Nephron progenitor cell (in vitro differentiated cells): ENCODE data around the gene BANF1.

Experiments
- DNase-seq: peaks from one replicate; pipeline ENCODE4 v3.0.0; 2021
- H3K27ac Mint-ChIP-seq: 2 replicates; pipeline ENCODE4 v1.8.0; 2021; ENCODE audit warnings: mild to moderate bottlenecking, moderate library complexity, mixed read lengths
- H3K27me3 Mint-ChIP-seq: 2 replicates; pipeline ENCODE4 v1.8.0; 2021; ENCODE audit warnings: mild to moderate bottlenecking, low read depth, mixed read lengths; ENCODE audit not compliant: poor library complexity
- H3K36me3 Mint-ChIP-seq: 2 replicates; pipeline ENCODE4 v1.8.0; 2021; ENCODE audit warnings: low read depth, mixed read lengths
- H3K4me1 Mint-ChIP-seq: 2 replicates; pipeline ENCODE4 v1.8.0; 2021; ENCODE audit warnings: mixed read lengths
- H3K4me3 Mint-ChIP-seq: 2 replicates; pipeline ENCODE4 v1.8.0; 2021; ENCODE audit warnings: mild to moderate bottlenecking, moderate library complexity, mixed read lengths
- H3K9me3 Mint-ChIP-seq: 2 replicates; pipeline ENCODE4 v1.8.0; 2021; ENCODE audit warnings: mild to moderate bottlenecking, moderate library complexity, mixed read lengths
- TF ChIP-seq, protein P1 (sequence below): fragments of 200-600 bp; sonication (generic); IDR thresholded peaks from 2 replicates; pipeline ENCODE4 v1.5.0; 2021; ENCODE audit warnings: antibody characterized with exemption

The BANF1 gene, protein sequence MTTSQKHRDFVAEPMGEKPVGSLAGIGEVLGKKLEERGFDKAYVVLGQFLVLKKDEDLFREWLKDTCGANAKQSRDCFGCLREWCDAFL

DNA sequence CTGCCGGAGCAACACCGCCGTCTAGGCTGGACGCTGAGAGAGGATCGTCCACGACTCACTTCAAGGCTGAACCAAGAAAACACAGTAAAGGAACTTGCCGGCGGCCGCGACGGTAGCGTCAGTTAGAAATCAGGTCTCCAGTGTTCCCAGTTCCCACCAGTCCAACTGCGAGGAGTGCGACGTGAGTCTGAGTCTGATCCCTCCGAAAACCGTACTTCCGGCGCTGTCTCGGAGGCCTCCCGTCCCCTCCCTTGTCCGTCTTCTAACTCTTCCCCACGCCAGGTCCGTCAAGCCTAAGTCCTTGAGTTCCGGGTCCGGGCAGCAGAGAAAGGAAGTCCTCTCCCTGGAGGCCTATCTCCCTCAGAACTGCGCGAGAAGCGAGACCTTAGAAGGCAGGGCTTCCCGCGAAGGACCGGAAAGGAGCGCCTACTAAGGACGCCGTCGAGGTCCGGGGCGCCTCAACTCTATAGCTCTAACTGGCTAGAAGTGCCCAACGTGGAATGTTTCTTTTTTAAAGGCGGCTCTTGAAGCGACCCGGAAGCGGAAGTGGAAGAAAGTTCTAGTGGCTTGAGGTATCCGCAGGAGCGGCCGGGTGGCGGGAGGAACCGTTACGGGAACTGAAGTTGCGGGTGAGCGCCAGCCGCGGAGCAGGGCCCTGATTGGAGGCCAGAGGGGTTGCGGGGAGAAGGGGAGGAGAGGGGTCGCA lies at the start of gene BANF1, which contains the start of gene EIF1AD:
TSS of gene BANF1 (plus strand) at position 562 of the 706 bp plus-strand sequence. CDS start 748 bp downstream, outside the sequence.
TSS of gene EIF1AD (minus strand) at position 216 of the 706 bp plus-strand sequence. CDS start 1,768 bp downstream, outside the sequence.
- no peaks in the 10 kb centered on the region for H3K9me3 Mint-ChIP-seq
- peak within 1 kb of the TSS; percentile 100 for H3K4me3 Mint-ChIP-seq
- no peaks in the 10 kb centered on the region for H3K27me3 Mint-ChIP-seq
- peak; percentile 83 for DNase-seq
- TF ChIP-seq, protein P1, sequence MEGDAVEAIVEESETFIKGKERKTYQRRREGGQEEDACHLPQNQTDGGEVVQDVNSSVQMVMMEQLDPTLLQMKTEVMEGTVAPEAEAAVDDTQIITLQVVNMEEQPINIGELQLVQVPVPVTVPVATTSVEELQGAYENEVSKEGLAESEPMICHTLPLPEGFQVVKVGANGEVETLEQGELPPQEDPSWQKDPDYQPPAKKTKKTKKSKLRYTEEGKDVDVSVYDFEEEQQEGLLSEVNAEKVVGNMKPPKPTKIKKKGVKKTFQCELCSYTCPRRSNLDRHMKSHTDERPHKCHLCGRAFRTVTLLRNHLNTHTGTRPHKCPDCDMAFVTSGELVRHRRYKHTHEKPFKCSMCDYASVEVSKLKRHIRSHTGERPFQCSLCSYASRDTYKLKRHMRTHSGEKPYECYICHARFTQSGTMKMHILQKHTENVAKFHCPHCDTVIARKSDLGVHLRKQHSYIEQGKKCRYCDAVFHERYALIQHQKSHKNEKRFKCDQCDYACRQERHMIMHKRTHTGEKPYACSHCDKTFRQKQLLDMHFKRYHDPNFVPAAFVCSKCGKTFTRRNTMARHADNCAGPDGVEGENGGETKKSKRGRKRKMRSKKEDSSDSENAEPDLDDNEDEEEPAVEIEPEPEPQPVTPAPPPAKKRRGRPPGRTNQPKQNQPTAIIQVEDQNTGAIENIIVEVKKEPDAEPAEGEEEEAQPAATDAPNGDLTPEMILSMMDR, result no peak
- H3K4me1 Mint-ChIP-seq, result peaks cover 24% of the 10 kb centered on the region
- peaks cover 42% of the 10 kb centered on the region for H3K36me3 Mint-ChIP-seq
- peak within 1 kb of the TSS; percentile 100 for H3K27ac Mint-ChIP-seq

DNA sequence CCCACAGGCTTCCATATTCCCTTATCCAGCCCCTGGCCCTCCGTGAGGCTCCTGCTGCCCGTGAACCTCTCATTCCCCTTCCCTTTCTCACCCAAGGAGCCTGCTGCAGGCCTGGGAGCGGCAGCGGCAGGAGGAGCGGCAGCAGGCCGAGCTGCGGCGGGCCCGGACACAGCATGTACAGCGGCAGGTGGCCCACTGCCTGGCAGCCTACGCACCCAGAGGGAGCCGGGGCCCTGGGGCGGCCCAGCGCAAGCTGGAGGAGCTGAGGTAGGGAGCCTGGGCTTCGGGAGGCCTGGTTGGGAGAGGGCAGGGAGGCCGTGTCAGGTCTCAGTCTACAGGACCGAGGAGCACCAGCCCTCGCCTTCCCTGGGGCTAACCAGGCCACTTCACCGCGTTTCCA lies 48.8 kb upstream of the BANF1 start:
- no peak for DNase-seq
- no peak overlapping the region for H3K27ac Mint-ChIP-seq
- TF ChIP-seq, protein P1, result no peak
- H3K4me1 Mint-ChIP-seq, result peaks cover 5% of the 10 kb centered on the region
- H3K36me3 Mint-ChIP-seq, result no peaks in the 10 kb centered on the region
- H3K4me3 Mint-ChIP-seq, result no peak overlapping the region
- H3K9me3 Mint-ChIP-seq, result no peaks in the 10 kb centered on the region
- peaks cover 17% of the 10 kb centered on the region for H3K27me3 Mint-ChIP-seq

DNA sequence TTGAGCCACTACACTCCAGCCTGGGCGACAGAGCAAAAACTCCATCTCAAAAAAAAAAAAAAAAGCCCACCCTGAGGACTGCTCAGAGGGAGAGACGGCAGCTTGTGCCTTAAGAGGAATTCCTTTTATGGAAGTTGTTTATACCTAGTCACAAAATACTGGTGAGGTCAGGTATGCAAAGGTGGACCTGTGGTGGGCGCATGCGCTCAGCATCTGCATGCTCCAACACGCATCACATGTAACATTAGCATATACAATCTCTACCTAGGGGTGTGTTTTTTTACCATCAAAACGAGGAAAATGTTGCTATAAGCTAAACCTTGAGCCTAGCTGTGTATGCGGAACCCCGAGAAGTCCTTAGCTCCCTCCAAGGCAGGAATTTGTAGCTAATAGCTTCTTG lies 47.5 kb upstream of the BANF1 start:
- TF ChIP-seq, protein P1, result no peak

DNA sequence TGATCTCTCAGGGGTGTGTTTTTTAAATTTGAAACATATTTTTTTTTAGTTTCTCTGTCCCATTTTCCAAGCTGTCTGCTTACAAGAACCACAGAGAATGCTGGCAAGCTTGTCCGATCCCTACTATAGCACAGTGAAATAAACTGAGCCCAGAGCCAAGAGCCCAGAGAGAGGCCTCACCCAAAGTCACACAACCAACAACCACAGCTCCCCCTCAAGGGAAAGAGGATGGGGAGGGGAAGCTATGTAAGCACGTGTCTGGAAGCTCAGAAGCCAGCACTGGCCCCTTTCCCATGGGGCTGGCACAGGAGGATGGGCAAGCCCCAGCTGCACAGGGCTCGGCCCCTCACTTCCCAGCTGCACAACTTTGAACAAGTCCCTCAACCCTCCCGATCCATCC lies 44.0 kb upstream of the BANF1 start:
- no peak overlapping the region for H3K27ac Mint-ChIP-seq
- no peaks in the 10 kb centered on the region for H3K36me3 Mint-ChIP-seq
- peaks cover 43% of the 10 kb centered on the region for H3K4me1 Mint-ChIP-seq
- H3K27me3 Mint-ChIP-seq, result peaks cover 12% of the 10 kb centered on the region
- no peak overlapping the region for H3K4me3 Mint-ChIP-seq
- DNase-seq, result no peak
- no peaks in the 10 kb centered on the region for H3K9me3 Mint-ChIP-seq
- TF ChIP-seq, protein P1, result no peak

More for the DNA sequence above, 47.5 kb upstream of the BANF1 start:
- Mint-ChIP-seq H3K27me3 (peaks cover 16% of the 10 kb centered on the region), H3K36me3 (no peaks in the 10 kb centered on the region), H3K4me3 (no peak overlapping the region), H3K9me3 (no peaks in the 10 kb centered on the region), H3K27ac (no peak overlapping the region), H3K4me1 (peaks cover 18% of the 10 kb centered on the region)
- DNase-seq, result no peak

DNA sequence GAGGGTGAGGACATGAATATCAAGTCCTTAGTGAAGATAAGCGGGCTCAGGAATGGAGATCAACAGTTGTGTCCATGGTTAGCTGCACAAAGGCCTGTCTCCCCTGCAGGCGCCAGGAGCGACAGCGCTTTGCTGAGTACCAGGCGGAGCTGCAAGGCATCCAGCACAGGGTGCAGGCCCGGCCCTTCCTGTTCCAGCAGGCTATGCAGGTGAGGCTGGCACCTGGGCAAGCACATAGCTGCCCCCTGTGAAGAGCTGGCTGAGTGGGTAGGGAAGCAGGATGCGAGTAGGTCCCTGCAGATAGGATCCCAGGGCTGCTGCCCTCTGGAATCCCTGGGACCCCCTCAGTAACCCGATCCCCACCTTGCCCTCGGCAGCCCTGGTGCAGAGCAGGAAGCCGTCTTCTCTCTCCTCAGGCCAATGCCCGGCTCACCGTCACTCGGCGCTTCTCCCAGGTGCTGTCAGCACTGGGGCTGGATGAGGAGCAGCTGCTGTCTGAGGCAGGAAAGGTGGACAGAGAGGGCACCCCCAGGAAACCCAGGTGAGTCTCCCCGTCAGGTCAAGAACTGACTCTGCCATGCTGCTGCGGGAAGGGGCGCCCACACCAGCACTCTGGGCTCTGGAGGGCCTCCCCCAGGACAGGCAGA lies 43.4 kb upstream of the BANF1 start:
- TF ChIP-seq, protein P1, result no peak
- H3K27ac Mint-ChIP-seq, result peak overlapping the region; percentile 82
- peak; percentile 49 for DNase-seq
- peaks cover 49% of the 10 kb centered on the region for H3K4me1 Mint-ChIP-seq
- peaks cover 2% of the 10 kb centered on the region for H3K36me3 Mint-ChIP-seq
- no peak overlapping the region for H3K4me3 Mint-ChIP-seq
- H3K9me3 Mint-ChIP-seq, result no peaks in the 10 kb centered on the region
- peaks cover 12% of the 10 kb centered on the region for H3K27me3 Mint-ChIP-seq
